Stimulated activated CD4-positive, alpha-beta T cell treated with anti-CD3 and anti-CD28 coated beads, Interleukin-2, amount 100 ng/mL, for 4 hours (primary cell): ENCODE data around the gene UBE2R2.
"Not testable (repeated sequence)": the region's sequence is repeated elsewhere in the genome, so short reads cannot be mapped to it uniquely, and the experiment has no call there.

ENCODE experiments used
- DNase-seq: peaks from one replicate; pipeline ENCODE4 v3.0.0-alpha.2; 2020; ENCODE audit warnings: low read depth

UBE2R2 gene

GRCh38 chr9:33843312-33843961 is 26.5 kb downstream of the UBE2R2 start:
- no peak for DNase-seq

GRCh38 chr9:33846231-33846630 is 29.3 kb downstream of the UBE2R2 start:
- no peak for DNase-seq

GRCh38 chr9:33847894-33848205 is 30.9 kb downstream of the UBE2R2 start:
- DNase-seq, result not testable (repeated sequence)

- no peak for DNase-seq
Observed at GRCh38 chr9:33850267-33850629, 33.3 kb downstream of the UBE2R2 start.

DNA sequence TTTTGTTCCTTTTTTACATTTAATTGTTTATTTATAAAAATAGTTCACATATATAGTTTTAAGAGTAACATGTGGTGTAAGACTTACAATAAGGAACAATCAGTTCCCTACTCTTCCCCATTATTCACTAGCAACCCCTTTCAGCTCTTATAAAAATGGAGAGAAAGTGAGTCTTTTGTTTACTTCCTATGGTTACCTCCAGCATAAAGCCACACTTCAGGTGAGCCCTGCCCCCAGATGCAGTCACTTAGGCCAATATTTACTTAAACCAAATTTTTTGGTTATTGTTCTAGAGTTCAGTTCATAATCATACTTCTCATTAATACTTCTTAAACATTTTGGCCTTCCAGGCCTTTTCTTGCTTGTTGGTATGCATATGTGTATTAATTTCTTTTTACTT is 33.7 kb downstream of the UBE2R2 start:
- no peak for DNase-seq

DNA sequence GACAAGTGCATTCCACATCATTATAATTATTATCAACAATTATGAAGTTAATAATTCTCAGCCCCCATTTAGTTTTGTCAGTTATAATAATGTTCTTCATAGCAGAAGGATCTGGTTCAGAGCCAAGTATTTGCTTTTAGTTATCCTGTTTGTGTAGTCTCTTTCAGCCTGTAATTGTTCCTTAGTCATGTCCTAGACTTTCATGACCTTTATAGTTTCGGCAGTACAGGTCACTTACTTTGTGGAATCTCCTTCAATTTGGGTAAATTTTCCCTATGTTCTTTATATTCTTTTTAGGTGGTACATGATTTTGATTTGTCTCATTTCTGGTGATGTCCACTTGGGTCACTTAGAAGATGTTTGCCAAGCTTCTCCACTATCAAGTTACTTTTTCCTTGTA is 34.3 kb downstream of the UBE2R2 start:
- no peak for DNase-seq

DNA sequence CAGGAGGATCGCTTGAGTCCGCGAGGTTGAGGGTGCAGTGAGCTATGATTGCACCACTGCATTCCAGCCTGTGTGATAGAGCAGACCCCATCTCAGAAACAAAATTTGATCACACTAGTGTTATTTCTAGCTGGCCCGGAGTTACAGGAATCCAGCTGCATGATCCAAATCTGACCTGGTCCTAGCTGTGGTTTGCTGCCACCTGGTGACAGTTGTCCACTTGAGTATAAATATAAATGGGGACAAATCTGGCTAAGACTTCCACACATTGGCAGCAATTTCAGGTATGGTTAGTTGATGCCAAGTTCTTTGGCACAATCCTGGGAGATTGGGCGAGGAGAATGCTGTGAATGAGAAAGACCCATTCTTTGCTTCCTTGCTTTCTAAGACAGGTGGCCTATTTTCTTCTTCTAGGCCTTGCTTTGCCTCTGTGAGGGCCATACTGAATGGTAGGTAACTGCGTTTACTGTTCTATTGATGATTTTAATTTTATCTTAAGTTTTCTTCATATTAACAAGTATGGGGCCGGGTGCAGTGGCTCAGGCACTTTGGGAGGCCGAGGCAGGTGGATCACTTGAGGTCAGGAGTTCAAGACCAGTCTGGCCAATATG is 35.4 kb downstream of the UBE2R2 start:
- peak; percentile 48 for DNase-seq

DNA sequence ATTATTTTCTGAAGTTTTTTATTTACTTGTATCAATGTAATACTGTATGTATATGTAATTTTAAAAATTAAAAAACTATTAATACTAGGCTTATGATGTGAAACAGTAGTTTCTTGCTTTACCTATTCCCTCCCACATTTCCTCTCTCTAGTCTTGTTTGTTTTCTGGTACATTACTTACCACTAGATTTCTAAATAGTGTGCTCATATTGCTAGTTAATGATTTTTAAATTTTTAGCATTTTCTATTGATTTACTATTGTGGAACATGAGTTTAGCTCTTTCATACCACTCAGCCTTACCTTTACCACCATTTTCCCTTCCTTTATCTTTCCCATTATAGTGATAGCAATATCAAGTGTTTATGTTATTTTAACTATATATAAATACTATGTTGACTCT is 39.3 kb downstream of the UBE2R2 start:
- DNase-seq, result no peak

- DNase-seq, result no peak
Observed at GRCh38 chr9:33858423-33858822, 41.5 kb downstream of the UBE2R2 start.

- DNase-seq, result no peak
Observed at GRCh38 chr9:33860200-33860871, 43.4 kb downstream of the UBE2R2 start.

GRCh38 chr9:33861917-33862453 is 45.0 kb downstream of the UBE2R2 start:
- no peak for DNase-seq

DNA sequence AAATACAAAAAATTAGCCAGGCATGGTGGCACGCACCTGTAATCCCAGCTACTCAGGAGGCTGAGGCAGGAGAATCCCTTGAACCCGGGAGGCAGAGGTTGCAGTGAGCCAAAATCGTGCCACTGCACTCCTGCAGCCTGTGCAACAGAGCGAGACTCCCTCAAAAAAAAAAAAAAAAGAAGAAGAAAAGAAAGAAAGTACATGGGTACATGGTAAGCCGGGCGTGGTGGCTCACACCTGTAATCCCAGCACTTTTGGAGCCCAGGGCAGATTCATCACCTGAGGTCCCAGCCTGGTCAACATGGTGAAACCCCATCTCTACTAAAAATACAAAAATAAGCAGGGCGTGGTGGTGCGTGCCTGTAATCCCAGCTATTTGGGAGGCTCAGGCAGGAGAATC is 46.1 kb downstream of the UBE2R2 start:
- DNase-seq, result not testable (repeated sequence)

DNA sequence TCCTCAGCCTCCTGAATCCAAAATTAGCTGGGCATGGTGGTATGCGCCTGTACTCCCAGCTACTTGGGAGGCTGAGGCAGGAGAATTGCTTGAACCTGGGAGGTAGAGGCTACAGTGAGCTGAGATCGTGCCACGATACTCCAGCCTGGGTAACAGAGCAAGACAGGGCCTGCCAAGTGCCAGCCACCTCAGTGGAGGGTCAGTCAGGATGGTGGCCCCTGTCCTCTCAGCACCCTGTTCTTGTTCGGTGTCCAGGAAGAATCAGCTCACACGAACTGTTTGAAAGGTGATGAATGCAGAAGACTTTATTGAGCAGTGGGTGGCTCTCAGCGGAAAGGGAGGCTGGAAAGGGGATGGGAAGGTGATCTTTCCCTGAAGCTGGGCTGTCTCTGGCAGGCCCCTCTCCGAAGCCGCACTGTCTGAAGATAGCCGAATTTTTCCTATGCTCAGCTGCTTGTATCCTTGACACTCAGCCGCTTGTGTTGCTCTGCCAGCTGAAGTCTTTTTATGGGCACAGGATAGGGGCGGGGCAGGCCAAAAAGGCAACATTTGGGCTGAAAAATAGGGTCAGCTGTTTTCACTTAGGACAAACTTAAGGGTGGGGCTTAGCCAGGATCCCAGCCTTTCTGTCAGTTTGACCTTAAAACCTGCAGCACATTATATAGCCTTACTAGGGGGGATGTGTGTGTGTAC is 50.9 kb downstream of the UBE2R2 start:
- no peak for DNase-seq

- no peak for DNase-seq
Observed at GRCh38 chr9:33868440-33868973, 51.5 kb downstream of the UBE2R2 start.

DNA sequence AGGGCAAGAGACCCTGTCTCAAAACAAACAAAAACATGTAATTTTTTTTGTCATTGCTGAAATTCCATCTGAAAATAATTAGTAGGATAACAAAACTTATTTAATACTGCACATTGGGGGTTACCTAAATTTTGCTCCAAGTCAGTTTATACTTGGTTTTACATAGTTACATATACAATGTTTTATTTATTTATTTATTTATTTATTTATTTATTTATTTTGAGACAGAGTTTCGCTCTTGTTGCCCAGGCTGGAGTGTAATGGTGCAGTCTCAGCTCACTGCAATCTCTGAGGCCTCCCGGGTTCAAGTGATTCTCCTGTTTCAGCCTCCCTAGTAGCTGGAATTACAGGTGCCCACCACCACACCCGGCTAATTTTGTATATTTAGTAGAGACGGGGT is 52.3 kb downstream of the UBE2R2 start:
- DNase-seq, result not testable (repeated sequence)

GRCh38 chr9:33877727-33878489 is 60.9 kb downstream of the UBE2R2 start:
- no peak for DNase-seq

- DNase-seq, result no peak
Observed at GRCh38 chr9:33878691-33879366, 61.9 kb downstream of the UBE2R2 start.

DNA sequence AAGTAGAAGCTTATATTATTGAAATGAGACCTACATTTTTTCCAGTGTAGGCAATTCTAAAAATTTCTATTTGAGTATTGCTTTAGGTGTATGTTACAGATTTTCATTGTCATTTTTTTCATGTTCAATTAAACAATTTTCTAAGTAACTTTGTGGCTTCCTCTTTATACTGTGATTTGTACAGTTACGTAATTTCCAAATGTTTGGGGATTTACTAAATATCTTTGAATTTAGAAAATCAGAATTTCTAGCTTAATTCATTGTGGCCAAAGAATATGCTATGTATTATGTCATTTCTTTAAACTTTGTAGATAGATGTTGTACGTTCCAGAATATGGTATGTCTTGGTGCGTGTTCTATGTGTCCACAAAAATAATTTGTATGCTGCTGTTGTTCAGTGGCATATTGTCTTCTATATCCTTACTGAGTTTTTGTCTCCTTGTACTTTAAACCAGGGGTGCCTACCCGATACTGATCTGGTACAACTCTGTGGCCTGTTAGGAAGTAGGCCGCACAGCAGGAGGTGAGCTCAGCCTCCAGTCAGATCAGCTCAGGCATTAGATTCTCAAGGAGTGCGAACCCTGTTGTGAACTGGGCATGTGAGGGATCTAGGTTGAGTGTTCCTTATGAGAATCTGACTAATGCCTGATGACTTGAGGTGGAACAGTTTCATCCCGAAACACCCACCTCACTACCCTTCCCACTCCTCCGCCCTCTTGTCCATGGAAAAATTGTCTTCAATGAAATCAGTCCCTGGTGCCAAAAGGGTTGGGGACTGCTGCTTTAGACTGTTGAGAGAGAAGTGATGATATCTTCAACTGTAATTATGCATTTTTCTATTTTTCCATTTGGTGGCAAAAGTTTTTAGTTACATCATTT is 63.5 kb downstream of the UBE2R2 start:
- DNase-seq, result no peak

DNA sequence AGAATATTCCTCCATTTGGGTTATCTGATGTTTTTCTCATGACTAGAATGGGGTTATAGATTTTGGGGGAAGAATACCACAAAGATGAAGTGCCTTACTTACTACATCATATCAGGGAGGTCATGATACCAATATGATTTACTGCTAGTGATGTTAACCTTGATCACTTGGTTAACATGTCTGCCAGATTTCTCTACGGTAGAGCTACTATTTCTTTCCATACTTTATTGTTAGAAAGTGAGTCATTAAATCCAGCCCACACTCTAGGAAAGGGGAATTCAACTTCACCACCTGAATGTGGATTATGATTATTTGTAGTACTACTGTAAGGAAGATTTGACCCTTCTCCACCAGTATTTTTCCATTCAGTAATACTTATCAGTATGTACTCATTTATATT is 64.7 kb downstream of the UBE2R2 start:
- DNase-seq, result no peak
